Hepatocyte (in vitro differentiated cells): ENCODE measurements around the gene ZNF710.

Experiments
- EZH2 ChIP-seq: fragments of 200-600 bp; sonication (generic); IDR thresholded peaks from 2 replicates; pipeline ENCODE4 v1.6.1; 2016; ENCODE audit warnings: antibody characterized with exemption, mild to moderate bottlenecking, borderline replicate concordance
- TF ChIP-seq, protein P1 (sequence below): fragments of 200-600 bp; sonication (generic); IDR thresholded peaks from 2 replicates; pipeline ENCODE4 v1.5.1; 2016; ENCODE audit warnings: antibody characterized with exemption, mild to moderate bottlenecking; ENCODE audit not compliant: poor library complexity

DNA sequence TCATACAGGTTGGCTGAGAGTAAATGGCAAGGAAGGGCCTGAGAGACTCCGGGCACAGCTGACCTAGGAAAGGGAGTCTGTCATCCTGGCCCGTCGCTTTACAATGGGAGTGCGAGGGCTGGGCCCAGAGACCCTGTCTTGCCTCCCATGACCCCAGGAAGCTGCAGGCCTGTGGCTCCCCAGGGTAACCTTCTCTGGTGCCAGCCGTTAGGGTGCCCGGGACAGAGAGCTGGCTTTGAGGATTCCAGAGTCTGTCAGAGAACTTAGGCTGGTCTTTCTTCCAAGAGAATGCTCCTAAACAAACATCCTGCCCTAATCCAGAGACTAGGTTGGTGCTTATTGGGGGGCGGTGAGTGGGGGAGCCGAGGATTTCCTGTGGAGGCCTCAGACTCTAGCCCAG is 18.5 kb downstream of the ZNF710 start:
- TF ChIP-seq, protein P1, sequence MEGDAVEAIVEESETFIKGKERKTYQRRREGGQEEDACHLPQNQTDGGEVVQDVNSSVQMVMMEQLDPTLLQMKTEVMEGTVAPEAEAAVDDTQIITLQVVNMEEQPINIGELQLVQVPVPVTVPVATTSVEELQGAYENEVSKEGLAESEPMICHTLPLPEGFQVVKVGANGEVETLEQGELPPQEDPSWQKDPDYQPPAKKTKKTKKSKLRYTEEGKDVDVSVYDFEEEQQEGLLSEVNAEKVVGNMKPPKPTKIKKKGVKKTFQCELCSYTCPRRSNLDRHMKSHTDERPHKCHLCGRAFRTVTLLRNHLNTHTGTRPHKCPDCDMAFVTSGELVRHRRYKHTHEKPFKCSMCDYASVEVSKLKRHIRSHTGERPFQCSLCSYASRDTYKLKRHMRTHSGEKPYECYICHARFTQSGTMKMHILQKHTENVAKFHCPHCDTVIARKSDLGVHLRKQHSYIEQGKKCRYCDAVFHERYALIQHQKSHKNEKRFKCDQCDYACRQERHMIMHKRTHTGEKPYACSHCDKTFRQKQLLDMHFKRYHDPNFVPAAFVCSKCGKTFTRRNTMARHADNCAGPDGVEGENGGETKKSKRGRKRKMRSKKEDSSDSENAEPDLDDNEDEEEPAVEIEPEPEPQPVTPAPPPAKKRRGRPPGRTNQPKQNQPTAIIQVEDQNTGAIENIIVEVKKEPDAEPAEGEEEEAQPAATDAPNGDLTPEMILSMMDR: no peak
- no peak for TF ChIP-seq EZH2
